ENCODE measurements around the gene SRGAP1. TPM values are rescaled to one million over a fixed set of nuclear protein-coding genes. Genes with fewer than 3 reads are reported as not detected.

The SRGAP1 gene
- total RNA-seq, 1 donor from 2014 or later: 49.3 TPM

- no peak for TF ChIP-seq CTCF (IDR thresholded peaks at IDR 0.05; ENCODE audit: unreplicated experiment)
- H3K36me3 Mint-ChIP-seq (ENCODE audit: low read depth, unreplicated experiment): peaks cover 46% of the 10 kb centered on the region
- no peak for DNase-seq (ENCODE audit: low spot score)
- H3K27ac Mint-ChIP-seq (ENCODE audit: unreplicated experiment): no peak overlapping the region
- H3K4me3 Mint-ChIP-seq (ENCODE audit: unreplicated experiment): no peak overlapping the region
- H3K4me1 Mint-ChIP-seq (ENCODE audit: unreplicated experiment): peaks cover 10% of the 10 kb centered on the region
- peaks cover 5% of the 10 kb centered on the region for H3K27me3 Mint-ChIP-seq (ENCODE audit: unreplicated experiment)
- H3K9me3 Mint-ChIP-seq (ENCODE audit: unreplicated experiment): no peaks in the 10 kb centered on the region
These were observed 154.1 kb downstream of the SRGAP1 start for GRCh38 chr12:63998584-63998983.

- Mint-ChIP-seq H3K4me1 (ENCODE audit: unreplicated experiment) (peaks cover 10% of the 10 kb centered on the region), H3K27me3 (ENCODE audit: unreplicated experiment) (peaks cover 5% of the 10 kb centered on the region), H3K9me3 (ENCODE audit: unreplicated experiment) (no peaks in the 10 kb centered on the region), H3K36me3 (ENCODE audit: low read depth, unreplicated experiment) (peaks cover 47% of the 10 kb centered on the region), H3K27ac (ENCODE audit: unreplicated experiment) (peak overlapping the region; percentile 6), H3K4me3 (ENCODE audit: unreplicated experiment) (peak overlapping the region; percentile 28)
- DNase-seq (ENCODE audit: low spot score): no peak
- no peak for TF ChIP-seq CTCF (IDR thresholded peaks at IDR 0.05; ENCODE audit: unreplicated experiment)
These were observed 155.4 kb downstream of the SRGAP1 start for GRCh38 chr12:63999853-64000252.

GRCh38 chr12:64001439-64001838 is 156.9 kb downstream of the SRGAP1 start:
- H3K36me3 Mint-ChIP-seq (ENCODE audit: low read depth, unreplicated experiment): peaks cover 56% of the 10 kb centered on the region
- DNase-seq (ENCODE audit: low spot score): no peak
- H3K4me1 Mint-ChIP-seq (ENCODE audit: unreplicated experiment): peaks cover 10% of the 10 kb centered on the region
- TF ChIP-seq CTCF (IDR thresholded peaks at IDR 0.05; ENCODE audit: unreplicated experiment): no peak
- H3K27ac Mint-ChIP-seq (ENCODE audit: unreplicated experiment): no peak overlapping the region
- H3K9me3 Mint-ChIP-seq (ENCODE audit: unreplicated experiment): peaks cover 3% of the 10 kb centered on the region
- no peak overlapping the region for H3K4me3 Mint-ChIP-seq (ENCODE audit: unreplicated experiment)
- peaks cover 5% of the 10 kb centered on the region for H3K27me3 Mint-ChIP-seq (ENCODE audit: unreplicated experiment)

- TF ChIP-seq CTCF (IDR thresholded peaks at IDR 0.05; ENCODE audit: unreplicated experiment): no peak
- H3K4me1 Mint-ChIP-seq (ENCODE audit: unreplicated experiment): peaks cover under 1% of the 10 kb centered on the region
- H3K36me3 Mint-ChIP-seq (ENCODE audit: low read depth, unreplicated experiment): peaks cover 52% of the 10 kb centered on the region
- no peak overlapping the region for H3K27ac Mint-ChIP-seq (ENCODE audit: unreplicated experiment)
- no peak for DNase-seq (ENCODE audit: low spot score)
- H3K27me3 Mint-ChIP-seq (ENCODE audit: unreplicated experiment): peaks cover 5% of the 10 kb centered on the region
- peaks cover 4% of the 10 kb centered on the region for H3K9me3 Mint-ChIP-seq (ENCODE audit: unreplicated experiment)
- no peak overlapping the region for H3K4me3 Mint-ChIP-seq (ENCODE audit: unreplicated experiment)
These were observed 160.1 kb downstream of the SRGAP1 start for GRCh38 chr12:64004641-64005040.

GRCh38 chr12:64006211-64006825 is 161.8 kb downstream of the SRGAP1 start:
- TF ChIP-seq CTCF (IDR thresholded peaks at IDR 0.05; ENCODE audit: unreplicated experiment): no peak
- H3K4me1 Mint-ChIP-seq (ENCODE audit: unreplicated experiment): peaks cover 5% of the 10 kb centered on the region
- no peaks in the 10 kb centered on the region for H3K27me3 Mint-ChIP-seq (ENCODE audit: unreplicated experiment)
- DNase-seq (ENCODE audit: low spot score): no peak
- peak overlapping the region; percentile 76 for H3K4me3 Mint-ChIP-seq (ENCODE audit: unreplicated experiment)
- peaks cover 4% of the 10 kb centered on the region for H3K9me3 Mint-ChIP-seq (ENCODE audit: unreplicated experiment)
- peaks cover 36% of the 10 kb centered on the region for H3K36me3 Mint-ChIP-seq (ENCODE audit: low read depth, unreplicated experiment)
- no peak overlapping the region for H3K27ac Mint-ChIP-seq (ENCODE audit: unreplicated experiment)

Measured in endothelial cell (in vitro differentiated cells).